GM12878 (cell line): ENCODE results near the gene ABCD2. TPM values are rescaled to one million over a fixed set of nuclear protein-coding genes. Genes with fewer than 3 reads are reported as not detected.

Experiments used
- ATAC-seq: fragments of 200-7000 bp; cut with Tn5 transposase; 3 replicates; pipeline ENCODE4 v1.9.1; 2020; ENCODE audit warnings: mild to moderate bottlenecking, moderate library complexity
- BruUV-seq: library from RNA; stranded (reverse); fragments of 400-500 nt; replicated peaks from 2 replicates; lab custom pipeline; 2021; lab: Mats Ljungman, UMichigan
- CTCF ChIA-PET: fragments of 300-600 bp; sonication (Branson Sonifier 250); formaldehyde crosslinking; extraction: SDS; loops from one replicate; lab custom pipeline; 2021; ENCODE audit warnings: inconsistent platforms; lab: Yijun Ruan, JAX
- POLR2A ChIA-PET: fragments of 350-600 bp; formaldehyde crosslinking; extraction: SDS; loops from one replicate; lab custom pipeline; 2021; ENCODE audit warnings: inconsistent platforms; lab: Charles Lee
- RAD21 ChIA-PET: fragments of 300-600 bp; sonication (Branson Sonifier 250); formaldehyde crosslinking; loops from one replicate; lab custom pipeline; 2023; ENCODE audit warnings: antibody characterized with exemption; ENCODE audit not compliant: unreplicated experiment; lab: Charles Lee
- SMC1A ChIA-PET: fragments of 300-600 bp; sonication (Branson Sonifier 250); formaldehyde crosslinking; loops from one replicate; lab custom pipeline; 2023; ENCODE audit not compliant: unreplicated experiment, uncharacterized antibody; lab: Charles Lee
- DNase-seq: peaks from one replicate; pipeline ENCODE4 v3.0.0-alpha.2; 2011; ENCODE audit warnings: low read depth, low spot score
- FAIRE-seq: peaks from 3 replicates; lab custom pipeline; 2011; peaks lifted over from hg19 to GRCh38; lab: Jason Lieb, UNC
- H2AFZ ChIP-seq: 2 replicates; pipeline ENCODE4 v1.6.0; 2011; ENCODE audit warnings: low read depth, low read length, control low read depth; ENCODE audit not compliant: control insufficient read depth
- H3K27ac ChIP-seq: 2 replicates; pipeline ENCODE4 v1.5.1; 2011; ENCODE audit warnings: control low read depth; ENCODE audit not compliant: control insufficient read depth, insufficient read depth
- H3K27me3 ChIP-seq, 2 experiments: replicated peaks in 1 of 2; 2 replicates each; pipeline versions ENCODE4 v1.6.0 to v1.6.1; 2011; ENCODE audit warnings: low read length in 1 of 2; ENCODE audit not compliant: control insufficient read depth in 2 of 2, insufficient read depth in 2 of 2
- H3K36me3 ChIP-seq, 2 experiments: 2 replicates each; pipeline ENCODE4 v1.5.1; 2011; ENCODE audit warnings: low read length in 1 of 2; ENCODE audit not compliant: control insufficient read depth in 2 of 2, insufficient read depth in 2 of 2
- H3K4me1 ChIP-seq: 2 replicates; pipeline ENCODE4 v1.6.1; 2011; ENCODE audit warnings: mild to moderate bottlenecking, low read length, moderate library complexity, mixed read lengths; ENCODE audit not compliant: control insufficient read depth, insufficient read depth
- H3K4me2 ChIP-seq: 2 replicates; pipeline ENCODE4 v1.6.0; 2011; ENCODE audit warnings: control low read depth; ENCODE audit not compliant: control insufficient read depth, insufficient read depth
- H3K4me3 ChIP-seq: fragments of 200-600 bp; sonication (generic); 2 replicates; pipeline ENCODE4 v1.5.1; 2016
- H3K79me2 ChIP-seq: 2 replicates; pipeline ENCODE4 v1.6.0; 2011; ENCODE audit warnings: low read length; ENCODE audit not compliant: control insufficient read depth, insufficient read depth
- H3K9ac ChIP-seq: 2 replicates; pipeline ENCODE4 v1.8.0; 2011; ENCODE audit warnings: low read length, control low read depth, mixed read lengths; ENCODE audit not compliant: control insufficient read depth, insufficient read depth
- H3K9me3 ChIP-seq: replicated peaks from 3 replicates; pipeline ENCODE4 v1.5.1; 2011; ENCODE audit warnings: mild to moderate bottlenecking, low read length; ENCODE audit not compliant: control insufficient read depth, insufficient read depth
- H4K20me1 ChIP-seq: 2 replicates; pipeline ENCODE4 v1.6.0; 2011; ENCODE audit not compliant: control insufficient read depth, insufficient read depth
- CBX3 ChIP-seq: fragments of 200-600 bp; sonication (generic); IDR thresholded peaks from 2 replicates; pipeline ENCODE4 v1.6.1; 2016; ENCODE audit warnings: low read depth, borderline replicate concordance
- DPF2 ChIP-seq: fragments of 450-650 bp; IDR thresholded peaks from 2 replicates; pipeline ENCODE4 v1.6.1; 2017; ENCODE audit warnings: mild to moderate bottlenecking
- ESRRA ChIP-seq: IDR thresholded peaks from 2 replicates; pipeline ENCODE4 v1.6.1; 2012; ENCODE audit warnings: mild to moderate bottlenecking, low read length, improper control_type of control experiment
- IKZF2 ChIP-seq, 2 experiments: fragments of 450-650 bp; IDR thresholded peaks; 2 replicates each; pipeline ENCODE4 v1.6.1; 2017; ENCODE audit warnings: mild to moderate bottlenecking in 2 of 2, moderate library complexity in 2 of 2
- JUNB ChIP-seq: IDR thresholded peaks from 2 replicates; pipeline ENCODE4 v1.6.1; 2016; ENCODE audit warnings: antibody characterized with exemption, mild to moderate bottlenecking
- MEF2A ChIP-seq: IDR thresholded peaks from 2 replicates; pipeline ENCODE4 v1.6.1; 2011; ENCODE audit warnings: low read depth, mild to moderate bottlenecking, low read length, moderate library complexity; ENCODE audit not compliant: insufficient read depth
- MEF2B ChIP-seq: fragments of 450-650 bp; IDR thresholded peaks from 2 replicates; pipeline ENCODE4 v1.6.1; 2018; ENCODE audit warnings: mild to moderate bottlenecking, moderate library complexity; ENCODE audit not compliant: partially characterized antibody, poor library complexity, severe bottlenecking
- MXI1 ChIP-seq: fragments of 150-350 bp; IDR thresholded peaks from 2 replicates; pipeline ENCODE4 v1.6.1; 2011; ENCODE audit warnings: low read depth, mild to moderate bottlenecking, inconsistent platforms, low read length, improper control_type of control experiment
- MYB ChIP-seq: fragments of 150-350 bp; IDR thresholded peaks from 2 replicates; pipeline ENCODE4 v1.6.1; 2014; ENCODE audit warnings: mild to moderate bottlenecking, low read depth, low read length, borderline replicate concordance
- NBN ChIP-seq: fragments of 450-650 bp; IDR thresholded peaks from 2 replicates; pipeline ENCODE4 v1.6.1; 2016
- NR2F1 ChIP-seq: fragments of 450-650 bp; conservative IDR thresholded peaks from 2 replicates; pipeline ENCODE4 v1.6.1; 2017; ENCODE audit warnings: mild to moderate bottlenecking
- POLR2AphosphoS5 ChIP-seq: IDR thresholded peaks from 2 replicates; pipeline ENCODE4 v1.6.1; 2011; ENCODE audit warnings: mild to moderate bottlenecking, low read length, inconsistent platforms
- POU2F2 ChIP-seq: IDR thresholded peaks from 3 replicates; pipeline ENCODE4 v1.6.1; 2011; ENCODE audit warnings: low read depth, mild to moderate bottlenecking, low read length, borderline replicate concordance
- RBBP5 ChIP-seq: fragments of 200-600 bp; sonication (generic); conservative IDR thresholded peaks from 2 replicates; pipeline ENCODE4 v1.6.1; 2016
- RELB ChIP-seq: fragments of 450-650 bp; IDR thresholded peaks from 2 replicates; pipeline ENCODE4 v1.6.1; 2017; ENCODE audit warnings: low read depth, mild to moderate bottlenecking, moderate library complexity
- SIX5 ChIP-seq: IDR thresholded peaks from 2 replicates; pipeline ENCODE4 v1.6.1; 2011; ENCODE audit warnings: mild to moderate bottlenecking, low read depth, low read length, moderate library complexity; ENCODE audit not compliant: severe bottlenecking
- STAT3 ChIP-seq: IDR thresholded peaks from 2 replicates; pipeline ENCODE4 v1.6.1; 2011; ENCODE audit warnings: low read depth, low read length, improper control_type of control experiment
- ZNF687 ChIP-seq: fragments of 450-650 bp; IDR thresholded peaks from 2 replicates; pipeline ENCODE4 v1.6.1; 2017; ENCODE audit warnings: mild to moderate bottlenecking, moderate library complexity
- ZSCAN29 ChIP-seq: fragments of 450-650 bp; IDR thresholded peaks from 2 replicates; pipeline ENCODE4 v1.6.1; 2017; ENCODE audit warnings: mild to moderate bottlenecking, moderate library complexity
- WGBS: methylation state at CpG from one replicate; pipeline ENCODE4 v1.1.6; 2016; ENCODE audit warnings: low lambda C conversion rate; ENCODE audit not compliant: insufficient replicate concordance, insufficient coverage; ENCODE audit errors: missing lambda C conversion rate; 5-methylcytosine and 5-hydroxymethylcytosine counted together
- in situ Hi-C: fragments of 300-500 bp; cut with MboI; formaldehyde crosslinking; loops from 9 replicates; pipeline ENCODE4 v1.14.3; 2018; ENCODE audit warnings: mixed read lengths
- intact Hi-C: fragments of 100-400 bp; cut with micrococcal nuclease; formaldehyde crosslinking; loops from one replicate; pipeline ENCODE4 v1.14.2; 2022; ENCODE audit not compliant: unreplicated experiment
- polyA plus RNA-seq, 11 experiments: library from polyadenylated mRNA; depleted of rRNA in 4 of 11; unstranded in 6 of 11; stranded (reverse) in 5 of 11; fragments of >200 nt; fragmentation: Nextera tagmentation in 4 of 11; fragmentation: Illumina TruSeq in 1 of 11; extraction: Ambion mirVana in 4 of 11; extraction: Trizol in 1 of 11; gene quantifications; 1 replicate in 1 of 11; 2 replicates in 10 of 11; pipeline versions ENCODE4 v1.2.1 to v1.2.3, GENCODE V29; 2011 to 2016; ENCODE audit warnings: inconsistent platforms in 2 of 11, missing spikeins in 2 of 11, low read depth in 1 of 11
- total RNA-seq, 4 experiments: library from RNA; depleted of rRNA in 3 of 4; stranded (reverse); fragments of >200 nt in 3 of 4; fragmentation: Illumina TruSeq in 1 of 4; extraction: Trizol in 1 of 4; gene quantifications; 2 replicates each; pipeline versions ENCODE4 v1.2.1 to v1.2.3, GENCODE V29; 2013 to 2021

The ABCD2 gene
- total and polyA plus RNA-seq, 10 of the 15 experiments (the other 5 are each of a cell fraction or from before 2014, with no cell fraction given) = 4.4 to 16.2 (median 7.5) TPM

GRCh38 chr12:39505554-39505953, 114.0 kb downstream of the ABCD2 start:
- RAD21 ChIA-PET = no interaction called here

GRCh38 chr12:39505023-39505422, 114.6 kb downstream of the ABCD2 start:
- no peaks in the 10 kb centered on the region for H3K4me1 ChIP-seq
- POLR2A ChIA-PET = no interaction called here
- DNase-seq = no peak
- WGBS = 18% methylated on average over 2 of the region's 2 CpGs
- H3K27ac ChIP-seq = no peak overlapping the region
- no peak for FAIRE-seq
- H3K27me3 ChIP-seq = no peaks in the 10 kb centered on the region
- H3K36me3 ChIP-seq = no peaks in the 10 kb centered on the region
- CTCF ChIA-PET = interaction anchor here (0.6 to 1.7 kb wide), 3 partner anchors 11 to 368 kb away, joined by 3 to 7 read pairs (median 3); no protein-coding TSS in a partner anchor
- no peak overlapping the region for H3K4me2 ChIP-seq
- no peak overlapping the region for H3K4me3 ChIP-seq
- no TSS peak for BruUV-seq
- H3K9me3 ChIP-seq = no peaks in the 10 kb centered on the region; the same call in 2 of the 3 replicates
- no peaks in the 10 kb centered on the region for H3K79me2 ChIP-seq
- no peak overlapping the region for H2AFZ ChIP-seq
- H4K20me1 ChIP-seq = no peaks in the 10 kb centered on the region
- RAD21 ChIA-PET = no interaction called here
- intact Hi-C loops = no loop called here
- in situ Hi-C loops = loop anchor here (25.0 kb wide), 1 partner anchor 1368 kb away; no protein-coding TSS in a partner anchor
- ATAC-seq = no peak
- SMC1A ChIA-PET = interaction anchor here (1.2 kb wide), 1 partner anchor 12 kb away, joined by 5 read pairs; no protein-coding TSS in a partner anchor
- no peak overlapping the region for H3K9ac ChIP-seq
- TF ChIP-seq RELB (no peak), MXI1 (no peak), MYB (no peak), JUNB (no peak), ZNF687 (no peak), CBX3 (no peak), POU2F2 (no peak), RBBP5 (no peak), MEF2A (no peak), STAT3 (no peak)

More at GRCh38 chr12:39505554-39505953, 114.0 kb downstream of the ABCD2 start:
- ChIA-PET POLR2A (no interaction called here), SMC1A (no interaction called here), CTCF (interaction anchor here (0.5 to 1.7 kb wide), 2 partner anchors 12 to 18 kb away, joined by 3 to 7 read pairs; no protein-coding TSS in a partner anchor)
- no peaks in the 10 kb centered on the region for H3K4me1 ChIP-seq
- DNase-seq (no peak), FAIRE-seq (no peak), ATAC-seq (no peak)
- TF ChIP-seq MEF2B (no peak), NBN (no peak), ESRRA (no peak), NR2F1 (no peak), POLR2AphosphoS5 (no peak), IKZF2 (IDR thresholded peaks at IDR 0.05) (no peak), ZSCAN29 (no peak), DPF2 (no peak), SIX5 (no peak)
- no peaks in the 10 kb centered on the region for H3K27me3 ChIP-seq
- H3K9me3 ChIP-seq = no peaks in the 10 kb centered on the region; the same call in 2 of the 3 replicates
- intact Hi-C loops (no loop called here), in situ Hi-C loops (loop anchor here (25.0 kb wide), 1 partner anchor 1368 kb away; no protein-coding TSS in a partner anchor)
- H2AFZ ChIP-seq = no peak overlapping the region
- H3K4me2 ChIP-seq = no peak overlapping the region
- H3K9ac ChIP-seq = no peak overlapping the region
- no TSS peak for BruUV-seq
- no peak overlapping the region for H3K27ac ChIP-seq
- H4K20me1 ChIP-seq = no peaks in the 10 kb centered on the region
- no peaks in the 10 kb centered on the region for H3K36me3 ChIP-seq
- no peaks in the 10 kb centered on the region for H3K79me2 ChIP-seq
- no peak overlapping the region for H3K4me3 ChIP-seq
